H1 (cell line): ENCODE results near the gene GBE1. TPM values are rescaled to one million over a fixed set of nuclear protein-coding genes. Genes with fewer than 3 reads are reported as not detected.

Experiments used
- CTCF ChIA-PET: fragments of 300-600 bp; sonication (Branson Sonifier 250); formaldehyde crosslinking; loops from one replicate; lab custom pipeline; 2021; ENCODE audit not compliant: partially characterized antibody; lab: Charles Lee
- POLR2A ChIA-PET: fragments of 300-600 bp; sonication (Branson Sonifier 250); formaldehyde crosslinking; loops from one replicate; lab custom pipeline; 2021; ENCODE audit warnings: inconsistent platforms; ENCODE audit not compliant: partially characterized antibody; lab: Charles Lee
- DNase-seq, 2 experiments: peaks; one replicate each; pipeline versions ENCODE4 v3.0.0 to v3.0.0-alpha.2; 2010 to 2022; ENCODE audit warnings: low spot score in 2 of 2, low read depth in 1 of 2, mixed read lengths in 1 of 2
- FAIRE-seq: peaks from 2 replicates; lab custom pipeline; 2011; peaks lifted over from hg19 to GRCh38; lab: Jason Lieb, UNC
- H2AFZ ChIP-seq: 2 replicates; pipeline ENCODE4 v1.8.1; 2012; ENCODE audit warnings: low read length, inconsistent platforms
- H2AK5ac ChIP-seq: 2 replicates; pipeline ENCODE4 v1.6.1; 2013; ENCODE audit warnings: low read depth, low read length
- H2BK120ac ChIP-seq: replicated peaks from 2 replicates; pipeline ENCODE3; 2013; ENCODE audit warnings: low read depth, low read length, inconsistent platforms
- H2BK12ac ChIP-seq: 2 replicates; pipeline ENCODE4 v1.6.1; 2013; ENCODE audit warnings: low read depth, low read length
- H2BK15ac ChIP-seq: 2 replicates; pipeline ENCODE4 v1.6.1; 2013; ENCODE audit warnings: low read length
- H2BK20ac ChIP-seq: 2 replicates; pipeline ENCODE4 v1.6.1; 2013; ENCODE audit warnings: low read length
- H2BK5ac ChIP-seq: 2 replicates; pipeline ENCODE4 v1.6.1; 2013; ENCODE audit warnings: low read depth, low read length
- H3K14ac ChIP-seq: 2 replicates; pipeline ENCODE4 v1.6.1; 2013; ENCODE audit warnings: inconsistent platforms; ENCODE audit not compliant: insufficient read length
- H3K18ac ChIP-seq: 2 replicates; pipeline ENCODE4 v1.6.1; 2013; ENCODE audit warnings: low read length; ENCODE audit errors: extremely low read depth
- H3K23ac ChIP-seq: 2 replicates; pipeline ENCODE4 v1.6.1; 2013; ENCODE audit warnings: inconsistent platforms; ENCODE audit not compliant: insufficient read length
- H3K23me2 ChIP-seq: 2 replicates; pipeline ENCODE4 v1.6.1; 2013; ENCODE audit warnings: low read depth, low read length
- H3K27ac ChIP-seq: 2 replicates; pipeline ENCODE4 v1.6.1; 2011; ENCODE audit warnings: low read depth, low read length, inconsistent platforms
- H3K27me3 ChIP-seq, 4 experiments: replicated peaks in 1 of 4; 1 replicate in 1 of 4; 2 replicates in 3 of 4; pipeline versions ENCODE4 v1.6.1 to v1.8.1; 2011 to 2013; ENCODE audit warnings: low read length in 3 of 4, mild to moderate bottlenecking in 3 of 4, inconsistent platforms in 2 of 4, mixed read lengths in 2 of 4, moderate library complexity in 1 of 4; ENCODE audit not compliant: control insufficient read depth in 3 of 4, insufficient read depth in 3 of 4; ENCODE audit errors: extremely low read depth in 1 of 4
- H3K36me3 ChIP-seq, 4 experiments: 2 replicates each; pipeline versions ENCODE4 v1.6.1 to v1.8.1; 2011 to 2013; ENCODE audit warnings: mild to moderate bottlenecking in 4 of 4, low read length in 3 of 4, moderate library complexity in 2 of 4, control low read depth in 1 of 4, inconsistent platforms in 1 of 4; ENCODE audit not compliant: insufficient read depth in 4 of 4, control insufficient read depth in 2 of 4
- H3K4ac ChIP-seq: replicated peaks from 2 replicates; pipeline ENCODE3; 2013; ENCODE audit warnings: low read length, low read depth, mixed read lengths, inconsistent platforms; ENCODE audit not compliant: insufficient read length
- H3K4me1 ChIP-seq, 4 experiments: replicated peaks in 1 of 4; 1 replicate in 1 of 4; 2 replicates in 3 of 4; pipeline versions ENCODE4 v1.6.1 to v1.8.1; 2011 to 2013; ENCODE audit warnings: low read length in 3 of 4, inconsistent platforms in 2 of 4, mixed read lengths in 1 of 4; ENCODE audit not compliant: insufficient read depth in 4 of 4, control insufficient read depth in 3 of 4
- H3K4me2 ChIP-seq, 2 experiments: 2 replicates each; pipeline versions ENCODE4 v1.6.1 to v1.8.1; 2011 to 2013; ENCODE audit warnings: low read depth in 2 of 2, low read length in 2 of 2, control low read depth in 1 of 2, inconsistent platforms in 1 of 2, mild to moderate bottlenecking in 1 of 2; ENCODE audit not compliant: insufficient read depth in 1 of 2
- H3K4me3 ChIP-seq, 4 experiments: fragments of 200-600, 300-600 bp in 1 of 4; sonication (generic), shearing (Covaris generic), sonication (Bioruptor Twin) in 1 of 4; 2 replicates each; pipeline versions ENCODE4 v1.5.1 to v1.8.1; 2011 to 2016; ENCODE audit warnings: low read length in 4 of 4, low read depth in 3 of 4, control low read depth in 2 of 4, inconsistent platforms in 2 of 4, mild to moderate bottlenecking in 2 of 4, mixed read lengths in 1 of 4, moderate library complexity in 1 of 4; ENCODE audit not compliant: insufficient read depth in 2 of 4; ENCODE audit errors: extremely low read depth in 1 of 4
- H3K56ac ChIP-seq: replicated peaks from 2 replicates; pipeline ENCODE3; 2013; ENCODE audit warnings: low read depth, mild to moderate bottlenecking, mixed read lengths, low read length, inconsistent platforms; ENCODE audit not compliant: insufficient read length
- H3K79me1 ChIP-seq: 2 replicates; pipeline ENCODE4 v1.6.1; 2013; ENCODE audit warnings: low read depth, low read length, control low read depth
- H3K79me2 ChIP-seq, 2 experiments: 2 replicates each; pipeline versions ENCODE4 v1.6.1 to v1.8.1; 2012 to 2013; ENCODE audit warnings: low read length in 2 of 2, mild to moderate bottlenecking in 2 of 2, inconsistent platforms in 1 of 2; ENCODE audit not compliant: insufficient read depth in 2 of 2, control insufficient read depth in 1 of 2
- H3K9ac ChIP-seq, 4 experiments: replicated peaks in 1 of 4; 1 replicate in 1 of 4; 2 replicates in 3 of 4; pipeline versions ENCODE4 v1.6.1 to v1.8.1; 2011 to 2013; ENCODE audit warnings: low read depth in 3 of 4, low read length in 3 of 4, control low read depth in 2 of 4, mild to moderate bottlenecking in 2 of 4, moderate library complexity in 2 of 4, inconsistent platforms in 1 of 4; ENCODE audit errors: extremely low read depth in 1 of 4
- H3K9me3 ChIP-seq, 2 experiments: 2 replicates each; pipeline versions ENCODE4 v1.6.1 to v1.8.1; 2012 to 2013; ENCODE audit warnings: mild to moderate bottlenecking in 2 of 2, moderate library complexity in 2 of 2, control low read depth in 1 of 2, inconsistent platforms in 1 of 2, low read depth in 1 of 2, low read length in 1 of 2, mixed read lengths in 1 of 2; ENCODE audit not compliant: insufficient read depth in 2 of 2
- H4K20me1 ChIP-seq, 2 experiments: replicated peaks in 1 of 2; 2 replicates each; pipeline versions ENCODE3 to v1.8.1; 2011 to 2013; ENCODE audit warnings: inconsistent platforms in 2 of 2, low read length in 2 of 2, mild to moderate bottlenecking in 1 of 2; ENCODE audit not compliant: insufficient read depth in 2 of 2, control insufficient read depth in 1 of 2
- H4K5ac ChIP-seq: 2 replicates; pipeline ENCODE4 v1.6.1; 2013; ENCODE audit warnings: low read length, low read depth, mixed read lengths, inconsistent platforms; ENCODE audit not compliant: insufficient read length
- H4K8ac ChIP-seq: 2 replicates; pipeline ENCODE4 v1.8.0; 2013; ENCODE audit warnings: mild to moderate bottlenecking, moderate library complexity, low read length, inconsistent platforms; ENCODE audit not compliant: insufficient read depth; ENCODE audit errors: extremely low read depth
- H4K91ac ChIP-seq: replicated peaks from 2 replicates; pipeline ENCODE3; 2013; ENCODE audit warnings: low read length, mixed read lengths, inconsistent platforms; ENCODE audit not compliant: insufficient read length
- CREB1 ChIP-seq: IDR thresholded peaks from 2 replicates; pipeline ENCODE4 v1.6.1; 2012; ENCODE audit warnings: inconsistent platforms
- EGR1 ChIP-seq: IDR thresholded peaks from 2 replicates; pipeline ENCODE4 v1.6.1; 2011; ENCODE audit warnings: low read depth, low read length, borderline replicate concordance
- GTF2F1 ChIP-seq: IDR thresholded peaks from 2 replicates; pipeline ENCODE4 v1.6.1; 2012; ENCODE audit warnings: low read depth, low read length, improper control_type of control experiment, borderline replicate concordance
- KDM1A ChIP-seq: fragments of 200-600, 300-600 bp; sonication (generic); IDR thresholded peaks from 2 replicates; pipeline ENCODE4 v1.7.1; 2016; ENCODE audit warnings: mild to moderate bottlenecking, low read length, borderline replicate concordance
- POU5F1 ChIP-seq: IDR thresholded peaks from 2 replicates; pipeline ENCODE4 v1.6.1; 2011; ENCODE audit warnings: low read depth, mild to moderate bottlenecking, low read length, moderate library complexity
- TAF1 ChIP-seq: IDR thresholded peaks from 2 replicates; pipeline ENCODE4 v1.6.1; 2011; ENCODE audit warnings: mild to moderate bottlenecking, low read depth, low read length
- TCF12 ChIP-seq: IDR thresholded peaks from 2 replicates; pipeline ENCODE4 v1.6.1; 2011; ENCODE audit warnings: low read depth, mild to moderate bottlenecking, low read length
- TEAD4 ChIP-seq: IDR thresholded peaks from 2 replicates; pipeline ENCODE4 v1.6.1; 2012; ENCODE audit warnings: low read depth, low read length, inconsistent platforms, mixed read lengths
- WGBS, 2 experiments: shearing (Covaris generic) in 1 of 2; methylation state at CpG; one replicate each; pipeline versions ENCODE4 v1.1.6 to v1.1.7; 2013 to 2015; ENCODE audit warnings: low lambda C conversion rate in 2 of 2, mixed read lengths in 2 of 2, inconsistent platforms in 1 of 2, low coverage in 1 of 2, missing lambda C conversion rate in 1 of 2; ENCODE audit not compliant: insufficient replicate concordance in 2 of 2, insufficient coverage in 1 of 2, insufficient read length in 1 of 2; ENCODE audit errors: extremely low coverage in 1 of 2, missing lambda C conversion rate in 1 of 2; 5-methylcytosine and 5-hydroxymethylcytosine counted together
- polyA plus RNA-seq, 7 experiments: library from polyadenylated mRNA; depleted of rRNA in 3 of 7; stranded (reverse) in 5 of 7; unstranded in 2 of 7; fragments of >200 nt in 5 of 7; fragments of 200-250 nt in 2 of 7; gene quantifications; 1 replicate in 5 of 7; 2 replicates in 1 of 7; 4 replicates in 1 of 7; pipeline versions ENCODE4 v1.2.1 to v1.2.3, GENCODE V29; 2011 to 2013; ENCODE audit warnings: missing spikeins in 2 of 7, mixed read lengths in 2 of 7
- total RNA-seq: library from RNA; stranded (reverse); fragmentation: NEBNext Ultra II Directional; extraction: Animal tissue kit (Norgen Biotek cat#: 25700); gene quantifications from 2 replicates; pipeline ENCODE4 v1.2.1, GENCODE V29; 2021
- TF ChIP-seq, protein P1 (sequence below): IDR thresholded peaks from 2 replicates; pipeline ENCODE4 v1.6.1; 2011; ENCODE audit warnings: low read length, improper control_type of control experiment

Gene GBE1
- total and polyA plus RNA-seq, 2 of the 8 experiments (the other 6 are each of a cell fraction or from before 2014, with no cell fraction given), result 3.3 to 7.3 TPM

DNA sequence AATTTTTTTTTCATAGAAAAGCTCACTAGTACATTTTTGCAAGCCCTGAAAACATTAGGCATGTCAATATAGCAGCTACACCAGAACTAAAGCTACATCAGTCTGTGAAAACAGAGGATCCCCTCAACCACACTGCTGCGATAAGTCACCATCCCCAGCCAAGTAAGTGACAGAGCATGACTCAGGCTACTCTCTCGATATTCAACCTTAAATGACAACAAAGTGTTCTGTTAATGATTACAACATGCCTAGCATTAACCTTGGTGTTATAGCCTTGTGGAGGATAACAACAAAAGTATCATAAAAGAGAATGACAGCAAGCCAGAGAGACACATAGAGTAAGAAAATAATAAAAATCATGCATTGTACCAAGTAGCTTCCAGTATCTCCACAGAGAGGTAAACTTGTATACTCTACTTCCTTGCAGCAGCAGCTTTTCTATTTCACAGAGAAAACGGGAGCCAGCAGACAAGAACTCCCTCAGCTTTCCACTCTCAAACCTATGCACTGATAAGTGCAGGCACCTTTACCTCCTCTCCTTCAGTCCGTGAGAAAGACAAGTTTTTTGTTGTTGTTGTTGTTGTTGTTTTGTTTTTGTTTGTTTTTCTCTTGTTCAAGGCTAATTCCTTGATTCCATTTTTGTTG, 76.6 kb downstream of the GBE1 start:
- H3K23ac ChIP-seq, result no peak overlapping the region
- H4K20me1 ChIP-seq, result no peaks in the 10 kb centered on the region
- H3K4me2 ChIP-seq, result no peak overlapping the region
- H4K8ac ChIP-seq, result no peak overlapping the region
- no peak overlapping the region for H2AFZ ChIP-seq
- H2BK5ac ChIP-seq, result no peak overlapping the region
- no peak overlapping the region for H2BK12ac ChIP-seq
- H2AK5ac ChIP-seq, result no peak overlapping the region
- no peaks in the 10 kb centered on the region for H3K27me3 ChIP-seq
- H3K4me1 ChIP-seq, result no peaks in the 10 kb centered on the region
- no peak for DNase-seq
- no peak overlapping the region for H2BK15ac ChIP-seq
- no peak overlapping the region for H4K91ac ChIP-seq
- ChIA-PET POLR2A (no interaction called here), CTCF (interaction anchor here (0.6 to 2.0 kb wide), 2 partner anchors 18 to 20 kb away, joined by 3 to 5 read pairs; no protein-coding TSS in a partner anchor)
- H3K27ac ChIP-seq, result no peak overlapping the region
- no peak overlapping the region for H3K9ac ChIP-seq
- no peaks in the 10 kb centered on the region for H3K23me2 ChIP-seq
- TF ChIP-seq TCF12 (no peak), POU5F1 (no peak), KDM1A (no peak), EGR1 (no peak), GTF2F1 (no peak), TAF1 (no peak), TEAD4 (no peak), CREB1 (no peak)
- TF ChIP-seq, protein P1, sequence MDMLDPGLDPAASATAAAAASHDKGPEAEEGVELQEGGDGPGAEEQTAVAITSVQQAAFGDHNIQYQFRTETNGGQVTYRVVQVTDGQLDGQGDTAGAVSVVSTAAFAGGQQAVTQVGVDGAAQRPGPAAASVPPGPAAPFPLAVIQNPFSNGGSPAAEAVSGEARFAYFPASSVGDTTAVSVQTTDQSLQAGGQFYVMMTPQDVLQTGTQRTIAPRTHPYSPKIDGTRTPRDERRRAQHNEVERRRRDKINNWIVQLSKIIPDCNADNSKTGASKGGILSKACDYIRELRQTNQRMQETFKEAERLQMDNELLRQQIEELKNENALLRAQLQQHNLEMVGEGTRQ, result no peak
- no peak overlapping the region for H3K4ac ChIP-seq
- H2BK120ac ChIP-seq, result no peak overlapping the region
- H3K36me3 ChIP-seq, result no peaks in the 10 kb centered on the region
- WGBS, 2 experiments, result 92% methylated on average over 4 of the region's 4 CpGs; no CpG with 5 or more reads in 1 of the 2 experiments
- H3K14ac ChIP-seq, result no peak overlapping the region
- H3K4me3 ChIP-seq, result no peak overlapping the region
- H3K79me2 ChIP-seq, result no peaks in the 10 kb centered on the region
- H2BK20ac ChIP-seq, result no peak overlapping the region
- no peaks in the 10 kb centered on the region for H3K79me1 ChIP-seq
- H3K9me3 ChIP-seq, result no peaks in the 10 kb centered on the region; a peak in 1 of 4 replicates
- no peak overlapping the region for H3K56ac ChIP-seq
- H4K5ac ChIP-seq, result no peak overlapping the region
- FAIRE-seq, result no peak
- no peak overlapping the region for H3K18ac ChIP-seq
